HepG2 (cell line): ENCODE measurements around the gene HTATIP2. TPM values are rescaled to one million over a fixed set of nuclear protein-coding genes. Genes with fewer than 3 reads are reported as not detected.

ENCODE experiments used
- ATAC-seq: fragments of 200-7000 bp; cut with Tn5 transposase; 3 replicates; pipeline ENCODE4 v1.9.1; 2020; ENCODE audit warnings: mild to moderate bottlenecking, moderate library complexity
- BruUV-seq: library from RNA; stranded (reverse); fragments of 400-500 nt; replicated peaks from 2 replicates; lab custom pipeline; 2021; lab: Mats Ljungman, UMichigan
- CTCF ChIA-PET: fragments of 300-600 bp; formaldehyde crosslinking; extraction: SDS; loops from one replicate; lab custom pipeline; 2021; ENCODE audit warnings: low total read pairs, inconsistent platforms, low intra/inter-chr PET ratio; lab: Yijun Ruan, JAX
- POLR2A ChIA-PET: fragments of 350-600 bp; sonication (Branson Sonifier 250); formaldehyde crosslinking; loops from one replicate; lab custom pipeline; 2020; ENCODE audit warnings: antibody characterized with exemption, inconsistent platforms; lab: Yijun Ruan, JAX
- DNase-seq: peaks from one replicate; pipeline ENCODE4 v3.0.0-alpha.2; 2015; ENCODE audit warnings: low spot score
- FAIRE-seq: peaks from 3 replicates; lab custom pipeline; 2011; peaks lifted over from hg19 to GRCh38; lab: Jason Lieb, UNC
- H2AFZ ChIP-seq: one replicate; pipeline ENCODE4 v1.6.1; 2011; ENCODE audit warnings: low read length, inconsistent platforms
- H3K27ac ChIP-seq: fragments of 300-600 bp; 3 replicates; pipeline ENCODE4 v1.8.0; 2011; ENCODE audit warnings: mixed run types, mild to moderate bottlenecking, mixed read lengths, low read length, inconsistent platforms; ENCODE audit not compliant: insufficient read depth; ENCODE audit errors: extremely low read length
- H3K27me3 ChIP-seq, 2 experiments: fragments of 200-600 bp in 1 of 2; 2 replicates in 1 of 2; 3 replicates in 1 of 2; pipeline versions ENCODE4 v1.6.0 to v1.8.0; 2011; ENCODE audit warnings: low read length in 2 of 2, mild to moderate bottlenecking in 2 of 2, moderate library complexity in 2 of 2, inconsistent platforms in 1 of 2; ENCODE audit not compliant: insufficient read depth in 2 of 2, control insufficient read depth in 1 of 2
- H3K36me3 ChIP-seq, 2 experiments: fragments of 200-600 bp in 1 of 2; replicated peaks in 1 of 2; 2 replicates in 1 of 2; 3 replicates in 1 of 2; pipeline versions ENCODE4 v1.5.1 to v1.8.0; 2011; ENCODE audit warnings: low read length in 2 of 2, inconsistent platforms in 1 of 2; ENCODE audit not compliant: insufficient read depth in 2 of 2, control insufficient read depth in 1 of 2
- H3K4me1 ChIP-seq: 2 replicates; pipeline ENCODE4 v1.5.1; 2012; ENCODE audit warnings: low read length, inconsistent platforms; ENCODE audit not compliant: insufficient read depth
- H3K4me2 ChIP-seq: 2 replicates; pipeline ENCODE4 v1.6.0; 2011; ENCODE audit warnings: low read depth, low read length, inconsistent platforms
- H3K4me3 ChIP-seq, 3 experiments: fragments of 200-600 bp in 1 of 3; sonication (generic), shearing (Covaris generic) in 1 of 3; replicated peaks in 1 of 3; 2 replicates each; pipeline ENCODE4 v1.5.1; 2011 to 2016; ENCODE audit warnings: low read length in 3 of 3, inconsistent platforms in 2 of 3, low read depth in 2 of 3, mild to moderate bottlenecking in 2 of 3, control low read depth in 1 of 3, mixed read lengths in 1 of 3; ENCODE audit not compliant: insufficient read depth in 1 of 3
- H3K79me2 ChIP-seq: one replicate; pipeline ENCODE4 v1.6.1; 2011; ENCODE audit warnings: low read length, inconsistent platforms; ENCODE audit not compliant: insufficient read depth
- H3K9ac ChIP-seq: 2 replicates; pipeline ENCODE4 v1.6.0; 2011; ENCODE audit warnings: mild to moderate bottlenecking, low read depth, low read length, inconsistent platforms; ENCODE audit not compliant: insufficient read depth
- H3K9me3 ChIP-seq: 2 replicates; pipeline ENCODE4 v1.5.1; 2012; ENCODE audit warnings: mild to moderate bottlenecking, low read length
- H4K20me1 ChIP-seq: 2 replicates; pipeline ENCODE4 v1.6.0; 2011; ENCODE audit warnings: inconsistent platforms, mild to moderate bottlenecking, low read length, moderate library complexity; ENCODE audit not compliant: insufficient read depth
- CEBPG ChIP-seq: IDR thresholded peaks from 2 replicates; pipeline ENCODE4 v1.6.1; 2016
- PCBP1 ChIP-seq: fragments of 200-400 bp; formaldehyde crosslinking; IDR thresholded peaks from 2 replicates; pipeline ENCODE4 v1.6.1; 2017; ENCODE audit warnings: mild to moderate bottlenecking, low read depth, low read length, borderline replicate concordance
- PRMT3 ChIP-seq: sonication (generic); formaldehyde crosslinking; IDR thresholded peaks from 2 replicates; pipeline ENCODE4 v1.8.1; 2022; ENCODE audit warnings: low read depth, mild to moderate bottlenecking, moderate library complexity, missing genetic modification reagents, borderline replicate concordance
- RORA ChIP-seq: sonication (generic); formaldehyde crosslinking; IDR thresholded peaks from 2 replicates; pipeline ENCODE4 v1.5.0; 2020; ENCODE audit warnings: mild to moderate bottlenecking, missing genetic modification reagents, moderate library complexity
- TMF1 ChIP-seq: sonication (generic); formaldehyde crosslinking; IDR thresholded peaks from 2 replicates; pipeline ENCODE4 v1.8.1; 2022; ENCODE audit warnings: low read depth, missing genetic modification reagents
- WGBS: methylation state at CpG from one replicate; pipeline ENCODE4 v1.1.6; 2017; ENCODE audit warnings: low lambda C conversion rate; 5-methylcytosine and 5-hydroxymethylcytosine counted together
- in situ Hi-C: cut with HindIII; loops from 2 replicates; pipeline ENCODE4 v1.10.0; 2017; ENCODE audit warnings: low pct_unique_long_range_greater_than_20kb; ENCODE audit not compliant: extremely low pct_ligation_motif_present
- intact Hi-C: fragments of 100-400 bp; cut with micrococcal nuclease; formaldehyde crosslinking; loops from one replicate; pipeline ENCODE4 v1.10.0; 2022; ENCODE audit not compliant: unreplicated experiment
- polyA plus RNA-seq, 8 experiments: library from polyadenylated mRNA; depleted of rRNA in 3 of 8; stranded (reverse) in 7 of 8; unstranded in 1 of 8; fragments of >200 nt; fragmentation: Illumina TruSeq in 4 of 8; extraction: Trizol in 4 of 8; gene quantifications; 2 replicates each; pipeline versions ENCODE4 v1.2.1 to v1.2.3, GENCODE V29; 2011 to 2016; ENCODE audit warnings: low read depth in 4 of 8, missing spikeins in 1 of 8, mixed read lengths in 1 of 8; ENCODE audit not compliant: insufficient read depth in 1 of 8
- total RNA-seq, 5 experiments: library from RNA; depleted of rRNA; stranded (reverse); fragments of >200 nt; fragmentation: Illumina TruSeq; extraction: Trizol; gene quantifications; 2 replicates each; pipeline ENCODE4 v1.2.3, GENCODE V29; 2016; ENCODE audit warnings: low read depth in 1 of 5
- TF ChIP-seq, protein P1 (sequence below): IDR thresholded peaks from 2 replicates; pipeline ENCODE4 v1.6.1; 2016; ENCODE audit warnings: low read depth
- TF ChIP-seq, protein P2 (sequence below): sonication (generic); formaldehyde crosslinking; IDR thresholded peaks from 2 replicates; pipeline ENCODE4 v1.5.0; 2020; ENCODE audit warnings: missing genetic modification reagents
- TF ChIP-seq, protein P3 (sequence below): sonication (generic); formaldehyde crosslinking; conservative IDR thresholded peaks from 2 replicates; pipeline ENCODE4 v1.4.0; 2020; ENCODE audit warnings: missing genetic modification reagents

Gene HTATIP2
- total and polyA plus RNA-seq, 2 of the 13 experiments (the other 11 are each of a cell fraction or from before 2014, with no cell fraction given), result not detected

DNA sequence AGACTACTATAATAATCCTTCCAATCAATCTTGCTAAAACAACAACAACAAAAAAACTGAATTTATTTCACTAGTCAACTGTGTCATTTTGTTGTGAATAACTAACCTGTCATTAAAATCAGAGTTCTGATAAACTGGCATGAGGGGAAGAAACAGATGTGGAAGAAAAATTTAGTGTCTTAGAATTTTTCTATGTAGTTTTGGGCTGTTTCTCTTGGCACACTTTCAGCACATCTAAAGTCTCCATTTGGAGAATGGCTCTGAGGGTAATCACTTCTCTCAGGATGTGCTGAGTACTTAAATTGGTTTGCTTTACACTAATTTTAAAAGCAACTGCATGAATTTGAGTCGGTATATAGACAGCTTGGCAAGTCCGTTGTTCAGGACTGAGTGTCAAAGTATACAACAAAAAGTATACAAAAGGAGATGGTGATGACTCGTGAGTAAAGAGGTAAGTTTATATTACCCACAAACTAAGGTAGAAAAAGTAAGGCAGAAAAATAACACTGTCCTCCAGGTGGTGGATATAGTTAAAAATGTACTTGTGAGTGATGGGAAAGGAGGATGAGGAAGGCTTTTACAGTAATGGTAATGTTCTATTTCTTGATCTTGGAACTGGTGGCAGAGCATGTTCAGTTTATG, 10.2 kb downstream of the HTATIP2 start:
- intact Hi-C loops, result no loop called here

More for the DNA sequence above, 10.2 kb downstream of the HTATIP2 start:
- in situ Hi-C loops, result no loop called here
- peaks cover 15% of the 10 kb centered on the region for H3K4me1 ChIP-seq
- H3K79me2 ChIP-seq, result no peaks in the 10 kb centered on the region
- no peak for ATAC-seq
- H3K36me3 ChIP-seq, result no peaks in the 10 kb centered on the region
- no peak overlapping the region for H2AFZ ChIP-seq
- no peak overlapping the region for H3K9ac ChIP-seq
- DNase-seq, result no peak
- H3K4me2 ChIP-seq, result no peak overlapping the region
- TF ChIP-seq, protein P1, sequence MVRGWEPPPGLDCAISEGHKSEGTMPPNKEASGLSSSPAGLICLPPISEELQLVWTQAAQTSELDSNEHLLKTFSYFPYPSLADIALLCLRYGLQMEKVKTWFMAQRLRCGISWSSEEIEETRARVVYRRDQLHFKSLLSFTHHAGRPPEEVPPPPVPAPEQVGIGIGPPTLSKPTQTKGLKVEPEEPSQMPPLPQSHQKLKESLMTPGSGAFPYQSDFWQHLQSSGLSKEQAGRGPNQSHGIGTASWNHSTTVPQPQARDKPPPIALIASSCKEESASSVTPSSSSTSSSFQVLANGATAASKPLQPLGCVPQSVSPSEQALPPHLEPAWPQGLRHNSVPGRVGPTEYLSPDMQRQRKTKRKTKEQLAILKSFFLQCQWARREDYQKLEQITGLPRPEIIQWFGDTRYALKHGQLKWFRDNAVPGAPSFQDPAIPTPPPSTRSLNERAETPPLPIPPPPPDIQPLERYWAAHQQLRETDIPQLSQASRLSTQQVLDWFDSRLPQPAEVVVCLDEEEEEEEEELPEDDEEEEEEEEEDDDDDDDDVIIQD (CRISPR knock-in tag), result no peak
- TF ChIP-seq, protein P2, sequence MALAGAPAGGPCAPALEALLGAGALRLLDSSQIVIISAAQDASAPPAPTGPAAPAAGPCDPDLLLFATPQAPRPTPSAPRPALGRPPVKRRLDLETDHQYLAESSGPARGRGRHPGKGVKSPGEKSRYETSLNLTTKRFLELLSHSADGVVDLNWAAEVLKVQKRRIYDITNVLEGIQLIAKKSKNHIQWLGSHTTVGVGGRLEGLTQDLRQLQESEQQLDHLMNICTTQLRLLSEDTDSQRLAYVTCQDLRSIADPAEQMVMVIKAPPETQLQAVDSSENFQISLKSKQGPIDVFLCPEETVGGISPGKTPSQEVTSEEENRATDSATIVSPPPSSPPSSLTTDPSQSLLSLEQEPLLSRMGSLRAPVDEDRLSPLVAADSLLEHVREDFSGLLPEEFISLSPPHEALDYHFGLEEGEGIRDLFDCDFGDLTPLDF (CRISPR knock-in tag), result no peak
- TF ChIP-seq PRMT3 (CRISPR knock-in tag) (no peak), RORA (CRISPR knock-in tag) (no peak), PCBP1 (no peak), TMF1 (CRISPR knock-in tag) (no peak), CEBPG (CRISPR knock-in tag) (no peak)
- TF ChIP-seq, protein P3, sequence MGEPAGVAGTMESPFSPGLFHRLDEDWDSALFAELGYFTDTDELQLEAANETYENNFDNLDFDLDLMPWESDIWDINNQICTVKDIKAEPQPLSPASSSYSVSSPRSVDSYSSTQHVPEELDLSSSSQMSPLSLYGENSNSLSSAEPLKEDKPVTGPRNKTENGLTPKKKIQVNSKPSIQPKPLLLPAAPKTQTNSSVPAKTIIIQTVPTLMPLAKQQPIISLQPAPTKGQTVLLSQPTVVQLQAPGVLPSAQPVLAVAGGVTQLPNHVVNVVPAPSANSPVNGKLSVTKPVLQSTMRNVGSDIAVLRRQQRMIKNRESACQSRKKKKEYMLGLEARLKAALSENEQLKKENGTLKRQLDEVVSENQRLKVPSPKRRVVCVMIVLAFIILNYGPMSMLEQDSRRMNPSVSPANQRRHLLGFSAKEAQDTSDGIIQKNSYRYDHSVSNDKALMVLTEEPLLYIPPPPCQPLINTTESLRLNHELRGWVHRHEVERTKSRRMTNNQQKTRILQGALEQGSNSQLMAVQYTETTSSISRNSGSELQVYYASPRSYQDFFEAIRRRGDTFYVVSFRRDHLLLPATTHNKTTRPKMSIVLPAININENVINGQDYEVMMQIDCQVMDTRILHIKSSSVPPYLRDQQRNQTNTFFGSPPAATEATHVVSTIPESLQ (CRISPR knock-in tag), result no peak
- no peaks in the 10 kb centered on the region for H3K27me3 ChIP-seq
- H3K4me3 ChIP-seq, result no peak overlapping the region
- CTCF ChIA-PET, result no interaction called here
- FAIRE-seq, result no peak
- no peak overlapping the region for H3K27ac ChIP-seq
- no TSS peak for BruUV-seq
- H4K20me1 ChIP-seq, result no peaks in the 10 kb centered on the region
- 53% methylated on average over 3 of the region's 3 CpGs for WGBS
- POLR2A ChIA-PET, result no interaction called here
- no peaks in the 10 kb centered on the region for H3K9me3 ChIP-seq
